Measurements from ENCODE around the gene KRTAP4-5.

DNA sequence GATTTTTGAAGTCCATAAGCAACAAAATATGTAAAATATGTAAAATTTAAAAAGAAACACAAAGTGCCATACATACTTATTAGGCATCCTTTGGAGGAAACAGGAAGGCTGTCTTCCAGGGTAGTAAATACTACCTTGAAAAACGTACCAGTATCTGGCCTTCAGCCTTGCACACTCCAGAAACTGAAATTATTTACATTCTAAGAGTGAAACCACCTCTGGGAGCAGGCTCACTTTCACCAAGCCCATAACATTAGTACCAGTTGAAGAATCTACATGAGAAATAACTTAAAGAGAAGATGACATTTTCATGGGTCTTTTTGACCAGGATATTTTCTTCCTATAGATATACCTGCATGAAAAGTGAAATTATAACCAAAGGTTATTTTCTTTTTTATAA, 46.4 kb upstream of the KRTAP4-5 start:
- no peak for TF ChIP-seq CTCF (IDR thresholded peaks at IDR 0.05)
- TF ChIP-seq POLR2A (IDR thresholded peaks at IDR 0.05) = no peak
- no peak for TF ChIP-seq POLR2AphosphoS5 (IDR thresholded peaks at IDR 0.05; ENCODE audit: insufficient read depth in 1 of 2, low read depth in 1 of 2)
